PFSK-1 (cell line): ENCODE data around the gene LDLRAD4.

Experiments
- REST ChIP-seq, 2 experiments: IDR thresholded peaks; 2 replicates each; pipeline versions ENCODE4 v1.6.1 to v1.8.0; 2011 to 2012; ENCODE audit warnings: low read depth in 2 of 2, low read length in 2 of 2, control low read depth in 1 of 2, inconsistent platforms in 1 of 2, mild to moderate bottlenecking in 1 of 2, moderate library complexity in 1 of 2; ENCODE audit not compliant: insufficient read depth in 1 of 2
- TAF1 ChIP-seq: IDR thresholded peaks from 2 replicates; pipeline ENCODE4 v1.6.1; 2012; ENCODE audit warnings: low read length, control low read depth, borderline replicate concordance; ENCODE audit not compliant: insufficient read depth

- TF ChIP-seq TAF1 (no peak), REST (IDR thresholded peaks at IDR 0.05; ENCODE audit: insufficient read depth in 1 of 2, low read depth in 2 of 2, low read length in 2 of 2) (no peak)
These were observed 67.3 kb downstream of the LDLRAD4 start for GRCh38 chr18:13285874-13286273.
